Measurements from ENCODE around the gene ABT1. TPM values are rescaled to one million over a fixed set of nuclear protein-coding genes. Genes with fewer than 3 reads are reported as not detected.
"Not testable (repeated sequence)": the region's sequence is repeated elsewhere in the genome, so short reads cannot be mapped to it uniquely, and the experiment has no call there.

Gene ABT1
- 20.4 TPM for polyA plus RNA-seq (2013, experiment 1 of 2)
- polyA plus RNA-seq (2013, experiment 2 of 2), result 19.2 TPM

DNA sequence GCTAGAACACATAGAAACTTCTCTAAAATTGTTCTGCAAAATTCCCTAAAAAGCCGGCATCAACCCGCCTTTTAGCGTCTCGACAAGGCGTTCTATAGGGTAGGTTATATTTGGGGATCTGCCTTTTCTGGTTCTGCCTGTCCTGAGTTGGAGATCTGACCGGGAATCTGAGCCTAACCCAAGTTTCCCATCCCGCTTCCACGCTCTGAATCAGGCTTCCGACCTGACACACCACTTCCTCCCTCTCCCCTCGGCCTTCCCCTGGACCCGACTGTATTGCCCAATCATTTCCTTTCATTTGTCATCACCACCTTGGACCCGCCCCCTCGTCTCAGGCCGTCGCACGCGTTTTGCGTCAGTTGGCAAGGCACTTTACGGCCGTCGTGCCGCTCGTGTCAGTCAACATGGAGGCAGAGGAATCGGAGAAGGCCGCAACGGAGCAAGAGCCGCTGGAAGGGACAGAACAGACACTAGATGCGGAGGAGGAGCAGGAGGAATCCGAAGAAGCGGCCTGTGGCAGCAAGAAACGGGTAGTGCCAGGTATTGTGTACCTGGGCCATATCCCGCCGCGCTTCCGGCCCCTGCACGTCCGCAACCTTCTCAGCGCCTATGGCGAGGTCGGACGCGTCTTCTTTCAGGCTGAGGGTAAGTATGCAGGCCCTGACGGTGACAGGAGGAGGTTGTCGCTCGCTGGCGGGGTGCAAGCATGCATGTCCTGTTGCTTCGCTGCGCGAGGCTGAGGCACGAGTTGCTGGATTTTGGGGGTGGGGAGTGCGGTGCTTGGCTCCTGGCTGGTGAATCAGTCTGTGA, at the start of gene ABT1:
TSS of gene ABT1 (plus strand) at position 375 of the 810 bp plus-strand sequence. CDS start at position 405, 30 bp downstream.
- Histone ChIP-seq H3K36me3 (ENCODE audit: control insufficient read depth, insufficient read depth, low read length) (peaks cover 30% of the 10 kb centered on the region), H3K4me3 (ENCODE audit: extremely low read depth, insufficient read depth, low read length, poor library complexity, severe bottlenecking) (peak within 1 kb of the TSS; percentile 95), H3K27ac (ENCODE audit: low read depth, low read length, severe bottlenecking) (peak within 1 kb of the TSS; percentile 83), H3K4me1 (ENCODE audit: control insufficient read depth, insufficient read depth, low read length, poor library complexity, severe bottlenecking) (peaks cover 9% of the 10 kb centered on the region), H3K9me3 (ENCODE audit: control insufficient read depth, low read length) (no peaks in the 10 kb centered on the region)
- 0 to 1% methylated on average over 35 to 46 of the region's 51 CpGs for WGBS, 2 experiments (ENCODE audit: insufficient coverage in 2 of 2)

DNA sequence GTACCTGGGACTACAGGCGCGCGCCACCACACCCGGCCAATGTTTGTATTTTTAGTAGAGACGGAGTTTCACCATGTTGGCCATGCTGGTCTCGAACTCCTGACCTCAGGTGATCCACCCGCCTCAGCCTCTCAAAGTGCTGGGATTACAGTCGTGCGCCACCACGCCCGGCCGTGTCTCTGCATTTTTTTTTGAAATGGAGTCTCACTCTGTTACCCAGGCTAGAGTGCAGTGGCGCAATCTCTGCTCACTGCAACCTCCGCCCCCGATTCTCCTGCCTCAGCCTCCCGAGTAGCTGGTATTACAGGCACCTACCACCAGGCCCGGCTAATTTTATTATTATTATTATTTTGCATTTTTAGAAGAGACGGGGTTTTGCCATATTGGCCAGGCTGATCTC, 49.4 kb upstream of the ABT1 start:
- not testable (repeated sequence) for H3K4me3 ChIP-seq (ENCODE audit: extremely low read depth, insufficient read depth, low read length, poor library complexity, severe bottlenecking); H3K27ac ChIP-seq (ENCODE audit: low read depth, low read length, severe bottlenecking); H3K9me3 ChIP-seq (ENCODE audit: control insufficient read depth, low read length); H3K4me1 ChIP-seq (ENCODE audit: control insufficient read depth, insufficient read depth, low read length, poor library complexity, severe bottlenecking)
- WGBS, 2 experiments (ENCODE audit: insufficient coverage in 2 of 2), result 89 to 98% methylated on average over 11 to 14 of the region's 18 CpGs
- H3K36me3 ChIP-seq (ENCODE audit: control insufficient read depth, insufficient read depth, low read length), result peaks cover 30% of the 10 kb centered on the region

DNA sequence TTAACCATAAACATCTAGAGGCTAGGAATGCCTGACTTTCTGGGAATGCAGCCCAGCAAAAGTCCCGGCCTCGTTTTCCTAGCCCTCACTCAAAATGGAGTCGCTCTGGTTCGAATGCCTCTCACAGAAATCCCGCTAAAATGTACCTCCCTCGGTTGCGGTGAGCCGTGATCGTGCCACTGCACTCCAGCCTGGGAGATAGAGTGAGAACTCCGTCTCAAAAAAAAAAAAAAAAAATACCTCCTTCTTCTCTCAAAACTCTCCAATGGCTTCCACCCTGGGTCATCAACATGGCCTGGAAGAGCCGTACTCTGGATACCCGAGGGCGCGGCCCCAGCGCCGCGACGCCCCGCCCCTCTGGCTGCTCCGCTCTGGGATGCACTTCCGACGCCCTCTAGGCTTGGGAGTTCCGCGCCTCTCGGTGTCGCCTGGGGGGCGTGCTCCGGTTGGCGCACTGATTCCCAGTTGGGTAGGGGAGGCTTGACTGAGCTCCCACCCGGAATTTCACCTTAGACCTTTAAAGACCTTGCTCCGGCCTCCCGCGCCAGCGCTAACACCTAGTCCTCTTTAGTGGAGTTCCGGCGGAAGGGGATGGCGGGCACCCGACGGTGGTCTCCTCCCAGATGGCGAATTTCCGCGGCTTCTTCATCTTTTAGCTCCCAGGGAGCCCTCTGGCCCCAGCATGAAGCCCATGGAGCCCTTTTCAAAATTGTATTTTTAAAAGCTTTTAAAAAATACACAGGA, 46.3 kb upstream of the ABT1 start:
- Histone ChIP-seq H3K4me3 (ENCODE audit: extremely low read depth, insufficient read depth, low read length, poor library complexity, severe bottlenecking) (peak overlapping the region; percentile 40), H3K9me3 (ENCODE audit: control insufficient read depth, low read length) (no peaks in the 10 kb centered on the region), H3K27ac (ENCODE audit: low read depth, low read length, severe bottlenecking) (no peak overlapping the region), H3K36me3 (ENCODE audit: control insufficient read depth, insufficient read depth, low read length) (peaks cover 11% of the 10 kb centered on the region), H3K4me1 (ENCODE audit: control insufficient read depth, insufficient read depth, low read length, poor library complexity, severe bottlenecking) (no peaks in the 10 kb centered on the region)
- WGBS, 2 experiments (ENCODE audit: insufficient coverage in 2 of 2), result 7 to 12% methylated on average over 15 to 30 of the region's 42 CpGs

DNA sequence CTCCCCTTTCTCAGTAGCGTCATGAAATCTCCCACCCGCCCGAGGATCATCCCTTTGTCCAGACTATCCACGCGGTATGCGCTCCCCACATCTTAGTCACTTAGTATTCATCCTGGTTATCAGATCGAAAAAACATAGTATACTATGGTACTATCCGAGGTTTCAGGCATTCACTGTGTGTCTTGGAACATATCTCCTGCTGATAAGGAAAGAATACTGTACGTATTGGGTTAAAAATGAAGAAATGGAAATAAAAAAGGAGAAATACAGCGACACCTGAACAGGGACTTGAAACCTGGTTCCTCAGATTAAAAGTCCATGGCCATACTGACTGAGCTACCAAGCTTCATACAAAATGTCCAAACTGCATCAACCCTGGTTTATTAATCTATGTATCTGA, 44.5 kb upstream of the ABT1 start:
- 94 to 96% methylated on average over 3 to 7 of the region's 10 CpGs for WGBS, 2 experiments (ENCODE audit: insufficient coverage in 2 of 2)
- no peaks in the 10 kb centered on the region for H3K4me1 ChIP-seq (ENCODE audit: control insufficient read depth, insufficient read depth, low read length, poor library complexity, severe bottlenecking)
- no peaks in the 10 kb centered on the region for H3K36me3 ChIP-seq (ENCODE audit: control insufficient read depth, insufficient read depth, low read length)
- H3K27ac ChIP-seq (ENCODE audit: low read depth, low read length, severe bottlenecking), result no peak overlapping the region
- H3K4me3 ChIP-seq (ENCODE audit: extremely low read depth, insufficient read depth, low read length, poor library complexity, severe bottlenecking), result no peak overlapping the region
- H3K9me3 ChIP-seq (ENCODE audit: control insufficient read depth, low read length), result no peaks in the 10 kb centered on the region

DNA sequence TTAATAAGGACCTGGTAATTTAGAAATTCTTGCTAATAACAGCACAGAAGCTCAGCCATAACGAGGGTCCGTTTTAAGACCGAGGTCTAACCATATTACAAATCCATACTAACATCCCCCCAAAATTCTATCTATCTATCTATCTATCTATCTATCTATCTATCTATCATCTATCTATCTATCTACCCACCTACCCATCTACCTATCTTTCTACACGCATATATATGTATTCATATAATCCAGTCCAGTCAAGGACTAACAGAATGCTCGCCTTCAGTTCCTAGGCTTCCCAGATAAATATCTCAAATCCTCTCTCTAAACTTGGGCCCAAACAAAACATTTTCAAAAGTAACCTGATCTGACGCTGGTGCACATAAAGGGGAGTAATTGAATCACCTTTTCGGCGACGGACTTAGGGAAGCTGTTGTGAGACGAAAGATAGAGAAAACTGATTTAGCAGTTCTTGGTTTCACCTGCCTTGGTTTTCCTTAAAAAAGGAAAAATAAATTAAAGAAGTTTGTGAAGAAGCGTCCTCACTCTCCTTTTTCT, 44.0 kb upstream of the ABT1 start:
- H3K9me3 ChIP-seq (ENCODE audit: control insufficient read depth, low read length), result no peaks in the 10 kb centered on the region
- H3K4me3 ChIP-seq (ENCODE audit: extremely low read depth, insufficient read depth, low read length, poor library complexity, severe bottlenecking), result peak overlapping the region; percentile 56
- H3K27ac ChIP-seq (ENCODE audit: low read depth, low read length, severe bottlenecking), result no peak overlapping the region
- H3K4me1 ChIP-seq (ENCODE audit: control insufficient read depth, insufficient read depth, low read length, poor library complexity, severe bottlenecking), result no peaks in the 10 kb centered on the region
- no peaks in the 10 kb centered on the region for H3K36me3 ChIP-seq (ENCODE audit: control insufficient read depth, insufficient read depth, low read length)
- 73 to 82% methylated on average over 10 of the region's 11 CpGs for WGBS, 2 experiments (ENCODE audit: insufficient coverage in 2 of 2)

DNA sequence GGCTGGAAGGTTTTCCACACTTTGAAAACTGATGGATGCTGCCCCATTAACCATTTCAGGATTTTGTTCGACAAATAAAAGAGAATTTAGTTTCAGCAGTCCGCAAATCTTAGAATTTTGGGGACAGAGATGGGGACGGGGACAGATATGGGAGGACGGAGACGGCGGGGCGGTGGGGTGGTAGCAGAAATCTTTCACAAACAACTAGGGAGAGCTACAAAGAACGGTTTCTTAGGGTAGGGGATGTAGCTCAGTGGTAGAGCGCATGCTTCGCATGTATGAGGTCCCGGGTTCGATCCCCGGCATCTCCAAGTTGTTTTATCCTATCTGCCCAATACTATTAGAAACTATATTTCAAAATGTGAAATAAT, 43.5 kb upstream of the ABT1 start:
- Histone ChIP-seq H3K27ac (ENCODE audit: low read depth, low read length, severe bottlenecking) (peak overlapping the region; percentile 62), H3K36me3 (ENCODE audit: control insufficient read depth, insufficient read depth, low read length) (no peaks in the 10 kb centered on the region), H3K4me3 (ENCODE audit: extremely low read depth, insufficient read depth, low read length, poor library complexity, severe bottlenecking) (peak overlapping the region; percentile 56), H3K4me1 (ENCODE audit: control insufficient read depth, insufficient read depth, low read length, poor library complexity, severe bottlenecking) (no peaks in the 10 kb centered on the region), H3K9me3 (ENCODE audit: control insufficient read depth, low read length) (no peaks in the 10 kb centered on the region)
- WGBS, 2 experiments (ENCODE audit: insufficient coverage in 2 of 2), result 0% methylated on average over 2 to 5 of the region's 13 CpGs

DNA sequence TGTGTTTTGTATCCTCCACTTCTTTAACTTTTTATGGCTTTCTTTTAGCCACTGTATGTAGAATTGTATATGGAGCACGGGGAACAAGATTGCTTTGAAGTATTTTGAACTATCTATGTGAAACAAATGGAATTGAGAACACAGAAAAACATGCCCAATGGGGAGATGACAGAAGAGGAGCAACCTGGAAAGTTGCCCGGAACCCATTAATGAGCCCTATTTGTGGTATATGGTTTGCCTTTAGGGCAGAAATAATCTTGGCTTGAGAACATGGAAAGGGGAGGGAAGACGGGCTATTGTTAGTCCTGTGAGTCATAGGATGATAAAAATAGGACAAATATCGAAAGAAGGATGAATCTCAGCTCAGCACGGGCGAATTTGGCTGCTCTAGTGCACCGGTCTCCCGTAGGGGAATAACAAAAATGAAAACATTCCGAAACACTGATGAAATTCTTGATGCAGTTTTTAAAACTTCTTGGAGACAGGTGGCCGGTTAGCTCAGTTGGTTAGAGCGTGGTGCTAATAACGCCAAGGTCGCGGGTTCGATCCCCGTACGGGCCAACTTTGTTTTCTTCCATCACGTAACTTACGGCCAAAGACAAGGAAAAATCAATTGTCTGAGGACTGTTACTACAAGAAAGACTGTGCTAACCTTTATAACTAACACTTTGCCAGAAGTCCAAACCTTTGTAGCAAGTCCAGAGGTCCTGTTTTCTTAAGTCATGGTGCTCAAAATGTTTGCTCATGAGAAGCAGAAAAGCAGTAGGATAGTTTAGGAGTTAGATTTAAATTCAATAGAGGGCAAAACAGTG, 42.9 kb upstream of the ABT1 start:
- no peaks in the 10 kb centered on the region for H3K9me3 ChIP-seq (ENCODE audit: control insufficient read depth, low read length)
- H3K36me3 ChIP-seq (ENCODE audit: control insufficient read depth, insufficient read depth, low read length), result no peaks in the 10 kb centered on the region
- peak overlapping the region; percentile 62 for H3K27ac ChIP-seq (ENCODE audit: low read depth, low read length, severe bottlenecking)
- peak overlapping the region; percentile 56 for H3K4me3 ChIP-seq (ENCODE audit: extremely low read depth, insufficient read depth, low read length, poor library complexity, severe bottlenecking)
- 0 to 1% methylated on average over 18 to 19 of the region's 19 CpGs for WGBS, 2 experiments (ENCODE audit: insufficient coverage in 2 of 2)
- H3K4me1 ChIP-seq (ENCODE audit: control insufficient read depth, insufficient read depth, low read length, poor library complexity, severe bottlenecking), result no peaks in the 10 kb centered on the region

DNA sequence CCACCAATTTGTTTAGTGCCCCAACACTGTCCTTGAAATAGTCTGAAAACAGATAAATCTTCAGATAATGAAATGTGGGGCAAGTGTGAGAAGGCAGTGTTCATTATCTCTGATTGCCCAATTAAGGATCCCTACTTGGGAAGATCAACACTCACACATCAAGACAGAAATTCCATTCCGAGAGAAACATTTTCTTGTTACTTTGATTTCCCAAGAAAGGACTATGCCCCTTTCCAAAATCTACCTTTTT, 42.4 kb upstream of the ABT1 start:
- no peaks in the 10 kb centered on the region for H3K36me3 ChIP-seq (ENCODE audit: control insufficient read depth, insufficient read depth, low read length)
- 8% methylated on average over 1 of the region's 1 CpG; no CpG with 5 or more reads in 1 of the 2 experiments for WGBS, 2 experiments (ENCODE audit: insufficient coverage in 2 of 2)
- H3K4me3 ChIP-seq (ENCODE audit: extremely low read depth, insufficient read depth, low read length, poor library complexity, severe bottlenecking), result peak overlapping the region; percentile 56
- H3K27ac ChIP-seq (ENCODE audit: low read depth, low read length, severe bottlenecking), result no peak overlapping the region
- H3K9me3 ChIP-seq (ENCODE audit: control insufficient read depth, low read length), result no peaks in the 10 kb centered on the region
- no peaks in the 10 kb centered on the region for H3K4me1 ChIP-seq (ENCODE audit: control insufficient read depth, insufficient read depth, low read length, poor library complexity, severe bottlenecking)

DNA sequence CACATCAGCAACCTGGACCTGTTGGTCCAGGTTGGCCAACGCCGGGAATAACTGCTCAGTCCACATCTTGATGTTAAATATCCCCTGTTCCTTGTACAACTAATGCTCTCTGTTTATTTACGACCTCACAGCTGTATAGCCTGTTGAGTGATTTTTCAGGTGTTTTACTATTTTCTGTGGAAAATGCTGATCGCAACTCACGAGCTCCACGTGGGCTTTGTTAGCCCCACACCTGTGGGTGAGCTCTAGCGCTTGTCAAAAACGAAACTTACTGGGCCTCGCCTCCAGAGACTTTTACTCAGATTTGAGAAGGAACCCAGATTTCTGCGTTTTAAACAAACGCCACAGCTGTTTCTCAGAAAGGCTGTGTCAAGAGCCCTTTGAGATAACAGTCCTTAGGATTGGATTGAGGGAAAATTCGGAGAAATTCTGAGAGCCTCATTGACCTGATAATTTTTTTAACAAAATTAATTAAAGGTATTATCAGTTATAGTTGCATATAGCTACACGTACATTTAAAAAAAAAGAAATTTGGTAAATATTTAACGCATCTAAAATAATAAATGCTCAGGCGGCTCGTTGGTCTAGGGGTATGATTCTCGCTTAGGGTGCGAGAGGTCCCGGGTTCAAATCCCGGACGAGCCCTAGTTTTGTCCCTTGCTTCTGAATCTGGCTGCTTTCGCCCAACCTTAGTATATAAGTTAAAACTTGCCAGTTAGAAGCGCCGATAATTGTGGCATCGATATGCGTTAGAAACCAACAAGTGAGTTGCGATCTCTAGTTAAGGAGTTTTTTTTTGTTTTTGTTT, 41.9 kb upstream of the ABT1 start:
- no peaks in the 10 kb centered on the region for H3K9me3 ChIP-seq (ENCODE audit: control insufficient read depth, low read length)
- H3K4me1 ChIP-seq (ENCODE audit: control insufficient read depth, insufficient read depth, low read length, poor library complexity, severe bottlenecking), result no peaks in the 10 kb centered on the region
- H3K27ac ChIP-seq (ENCODE audit: low read depth, low read length, severe bottlenecking), result peak overlapping the region; percentile 32
- WGBS, 2 experiments (ENCODE audit: insufficient coverage in 2 of 2), result 2 to 7% methylated on average over 10 to 16 of the region's 27 CpGs
- H3K4me3 ChIP-seq (ENCODE audit: extremely low read depth, insufficient read depth, low read length, poor library complexity, severe bottlenecking), result peak overlapping the region; percentile 56
- no peaks in the 10 kb centered on the region for H3K36me3 ChIP-seq (ENCODE audit: control insufficient read depth, insufficient read depth, low read length)
